Measurements from ENCODE around the gene TMEFF2.
"Not testable (repeated sequence)": the region's sequence is repeated elsewhere in the genome, so short reads cannot be mapped to it uniquely, and the experiment has no call there.

TMEFF2 gene

DNA sequence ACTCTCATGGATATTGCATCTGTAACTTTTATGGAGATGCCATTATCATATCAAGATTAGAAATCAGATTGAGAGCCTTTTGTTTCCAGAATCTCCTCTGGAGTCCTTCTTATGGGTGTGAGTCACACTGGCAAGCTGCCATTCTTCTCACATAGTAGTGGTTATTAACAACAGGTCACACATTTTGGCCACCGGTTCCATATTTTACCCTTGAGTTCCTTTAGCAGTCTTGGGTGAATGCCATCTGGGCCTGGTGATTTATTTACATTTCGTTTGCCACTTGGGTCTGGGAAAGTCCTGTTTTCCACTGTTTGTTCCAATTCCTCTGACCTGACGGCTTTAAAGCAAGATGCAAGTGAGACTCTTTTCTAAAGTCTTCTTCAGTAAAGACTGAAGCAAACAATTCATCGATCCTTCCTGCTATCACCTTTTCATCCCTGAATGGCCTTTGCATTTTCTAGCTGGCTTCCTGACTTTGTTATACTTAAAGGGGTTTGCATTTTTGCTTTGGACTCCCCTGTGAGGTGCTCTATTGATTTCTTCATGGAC lies 267.3 kb downstream of the TMEFF2 start:
- DNase-seq = no peak

DNA sequence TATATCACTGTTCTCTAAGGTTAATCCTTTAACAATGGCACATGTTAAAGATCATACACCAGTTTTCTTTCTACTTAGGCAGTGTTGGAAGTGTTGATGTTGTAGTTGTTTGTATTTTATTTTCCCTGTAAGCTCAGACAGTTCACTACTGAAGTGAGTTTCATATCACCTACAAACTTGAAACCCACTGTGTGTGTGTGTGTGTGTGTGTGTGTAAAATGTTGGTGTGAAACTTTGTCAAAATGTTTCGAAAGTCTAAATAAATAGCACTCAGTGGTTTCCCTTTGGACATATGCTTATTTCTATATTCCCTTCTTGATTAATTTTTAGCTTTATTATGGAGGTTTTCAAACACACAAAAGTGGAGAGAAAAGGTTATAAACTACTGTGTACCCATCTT lies 268.1 kb downstream of the TMEFF2 start:
- DNase-seq = no peak

DNA sequence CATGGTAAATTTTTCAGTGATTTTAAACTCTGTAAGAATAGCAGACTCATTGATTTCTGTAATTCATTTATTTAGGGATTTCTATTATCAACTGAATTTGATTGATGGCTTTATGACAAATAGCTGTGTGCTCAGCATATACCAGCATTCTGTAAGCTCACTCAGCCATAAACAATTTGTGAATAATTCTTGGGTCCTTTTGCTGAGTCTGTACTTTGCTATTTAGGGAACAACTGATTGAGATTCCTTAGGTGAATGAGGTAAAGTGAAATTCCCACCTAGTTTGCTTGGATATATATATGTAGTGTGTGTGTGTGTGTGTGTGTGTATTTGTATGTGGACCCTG lies 271.1 kb downstream of the TMEFF2 start:
- DNase-seq = no peak

DNA sequence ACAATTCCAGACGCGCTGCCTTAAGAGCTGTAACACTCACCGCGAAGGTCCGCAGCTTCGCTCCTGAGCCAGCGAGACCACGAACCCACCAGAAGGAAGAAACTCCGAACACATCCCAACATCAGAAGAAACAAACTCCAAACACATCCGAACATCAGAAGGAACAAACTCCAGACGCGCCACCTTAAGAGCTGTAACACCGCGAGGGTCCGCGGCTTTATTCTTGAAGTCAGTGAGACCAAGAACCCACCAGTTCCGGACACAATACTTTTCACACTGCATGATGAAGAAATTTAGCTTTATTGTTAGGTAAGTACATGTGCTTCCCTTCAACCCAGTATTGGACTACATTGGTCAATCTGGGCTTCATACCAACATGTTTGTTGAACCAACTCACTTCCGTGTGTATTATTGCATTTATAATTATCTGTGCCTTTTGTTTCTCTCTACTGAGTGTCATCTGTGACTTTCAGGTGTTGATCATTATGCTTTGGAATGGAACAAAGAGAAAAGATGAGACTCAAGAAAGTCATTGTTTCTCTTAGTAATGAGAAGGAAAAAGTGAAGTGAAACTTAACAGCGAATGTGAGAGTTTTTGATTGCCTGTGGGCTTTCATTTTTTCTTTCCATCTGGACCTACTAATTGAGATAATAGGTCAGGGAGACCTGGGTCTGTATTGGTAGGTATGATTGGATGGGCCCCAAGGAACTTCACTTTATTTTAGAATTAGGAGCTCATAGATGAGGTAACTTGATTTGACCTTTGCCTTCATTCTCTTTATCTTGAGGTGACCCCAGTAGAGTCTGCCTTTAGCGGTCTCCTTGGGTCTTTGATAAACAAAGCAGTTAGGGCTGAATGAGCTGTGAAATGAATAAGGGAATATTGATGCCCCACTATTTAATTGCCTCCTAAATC lies 271.7 kb downstream of the TMEFF2 start:
- DNase-seq = no peak

DNA sequence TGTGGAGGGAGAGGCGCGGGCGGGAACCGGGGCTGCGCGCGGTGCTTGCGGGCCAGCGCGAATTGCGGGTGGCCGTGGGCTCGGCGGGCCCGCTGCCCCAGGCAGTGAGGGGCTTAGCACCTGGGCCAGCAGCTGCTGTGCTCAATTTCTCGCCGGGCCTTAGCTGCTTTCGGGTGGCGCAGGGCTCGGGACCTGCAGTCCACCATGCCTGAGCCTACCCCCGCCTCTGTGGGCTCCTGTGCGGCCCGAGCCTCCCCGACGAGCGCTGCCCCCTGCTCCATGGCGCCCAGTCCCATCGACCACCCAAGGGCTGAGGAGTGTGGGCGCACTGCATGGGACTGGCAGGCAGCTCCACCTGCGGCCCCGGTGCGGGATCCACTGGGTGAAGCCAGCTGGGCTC lies 273.1 kb downstream of the TMEFF2 start:
- DNase-seq = not testable (repeated sequence)

DNA sequence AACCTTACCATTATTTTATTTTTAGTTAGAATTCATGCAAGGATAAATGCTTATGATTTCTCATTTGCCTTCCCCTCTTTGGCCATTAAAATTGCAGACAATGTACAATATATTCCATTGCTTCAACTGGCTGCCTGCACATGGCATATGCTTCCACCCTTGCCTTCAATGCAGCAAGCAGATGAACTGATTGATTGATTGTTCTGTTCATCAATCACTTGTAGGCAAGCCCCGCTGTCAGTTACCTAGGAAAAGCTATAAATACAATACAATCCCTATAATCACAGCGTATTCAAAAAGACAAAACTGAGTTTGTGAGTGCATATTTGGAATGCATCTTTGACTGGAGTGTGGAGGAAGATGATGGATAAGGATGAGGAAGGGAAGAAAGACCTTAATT lies 274.2 kb downstream of the TMEFF2 start:
- no peak for DNase-seq

DNA sequence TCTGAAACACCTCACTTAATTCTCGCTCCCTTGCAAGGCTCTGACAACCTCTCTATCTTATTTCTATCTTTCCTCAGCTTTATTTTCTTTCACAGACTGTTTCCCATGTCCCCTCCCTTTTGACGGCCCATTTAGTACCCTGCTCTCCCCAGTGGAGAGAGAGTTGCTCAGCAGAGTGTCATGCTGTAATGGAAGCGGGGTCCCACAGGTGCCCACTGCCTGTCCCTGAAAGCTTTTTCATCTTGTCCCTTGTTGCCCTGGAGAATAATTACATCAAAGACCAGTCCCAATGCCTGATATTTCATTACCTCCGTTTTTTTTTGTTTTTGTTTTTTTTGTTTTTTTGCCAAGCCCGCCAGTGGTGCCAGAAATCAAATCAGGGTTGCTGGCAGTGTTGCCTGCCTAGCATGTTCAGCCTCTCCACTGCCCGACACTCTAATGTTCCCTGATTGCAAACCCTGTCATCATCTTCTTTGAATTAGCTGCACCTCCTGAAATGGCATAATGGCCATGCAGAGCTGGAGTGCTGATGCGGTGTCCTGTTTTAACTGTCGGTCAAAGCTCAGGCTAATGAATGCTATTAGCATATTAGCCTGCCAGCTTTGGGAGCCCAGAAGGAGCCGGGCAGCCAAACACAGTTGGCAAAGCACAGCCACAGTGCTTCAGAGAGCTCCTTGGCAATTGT lies 276.6 kb downstream of the TMEFF2 start:
- no peak for DNase-seq

DNA sequence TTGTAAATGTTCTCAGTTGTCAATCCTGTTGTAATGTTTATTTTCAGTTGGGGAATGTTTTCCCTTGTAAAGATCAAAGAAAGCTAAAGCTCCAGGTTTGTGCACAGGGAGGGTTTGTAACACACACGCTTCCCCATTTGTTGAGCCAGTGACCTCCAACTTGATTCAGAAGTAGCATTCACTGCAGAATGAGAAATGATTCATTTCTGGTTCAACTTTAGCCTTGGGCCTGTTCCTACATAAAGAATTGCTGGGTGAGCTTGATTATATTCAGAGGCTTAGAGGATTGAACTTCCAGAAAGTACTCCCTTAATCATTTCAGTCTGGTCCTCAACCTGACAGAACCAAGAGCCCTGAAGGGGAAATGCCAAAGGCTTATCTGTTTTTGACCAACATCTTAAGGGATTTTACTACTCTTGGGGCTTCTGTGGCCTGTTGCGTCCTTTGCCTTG lies 277.3 kb downstream of the TMEFF2 start:
- DNase-seq = no peak

DNA sequence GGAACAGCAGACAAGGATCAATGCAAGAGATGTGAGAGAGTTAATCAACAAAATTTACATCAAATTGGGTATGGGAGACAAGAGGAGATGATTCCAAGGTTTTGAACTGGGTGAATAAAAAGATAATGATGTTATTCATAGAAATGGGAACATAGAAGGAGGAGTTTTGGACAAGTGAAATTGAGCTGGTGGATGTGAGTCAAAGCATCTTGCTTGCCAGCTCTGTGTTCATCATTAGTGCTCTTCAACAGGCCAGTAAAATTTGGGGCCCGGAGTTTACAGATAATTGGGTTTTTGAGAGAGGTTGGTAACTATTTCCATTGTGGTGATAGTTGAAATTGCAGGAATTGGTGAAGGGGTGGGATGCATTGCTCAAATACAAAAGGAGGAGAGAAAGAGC lies 277.9 kb downstream of the TMEFF2 start:
- DNase-seq = no peak

DNA sequence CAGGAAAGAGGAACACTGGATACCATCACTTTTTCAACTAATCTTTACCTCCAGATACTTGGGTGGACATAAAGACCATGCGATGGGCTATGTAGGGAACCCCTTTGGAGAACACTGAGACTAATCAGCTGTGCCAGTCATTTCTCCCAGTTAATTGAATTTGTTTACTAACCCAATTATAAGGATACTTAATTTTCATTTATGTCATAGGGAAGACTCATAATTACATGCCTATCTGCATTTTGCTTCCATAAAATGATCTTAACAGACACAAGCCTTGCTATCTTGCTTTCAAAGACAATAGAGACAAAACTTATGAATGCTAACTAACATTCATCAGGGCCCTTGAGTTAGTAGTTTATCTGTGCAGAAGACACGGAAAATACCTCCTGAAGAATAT lies 279.0 kb downstream of the TMEFF2 start:
- no peak for DNase-seq

DNA sequence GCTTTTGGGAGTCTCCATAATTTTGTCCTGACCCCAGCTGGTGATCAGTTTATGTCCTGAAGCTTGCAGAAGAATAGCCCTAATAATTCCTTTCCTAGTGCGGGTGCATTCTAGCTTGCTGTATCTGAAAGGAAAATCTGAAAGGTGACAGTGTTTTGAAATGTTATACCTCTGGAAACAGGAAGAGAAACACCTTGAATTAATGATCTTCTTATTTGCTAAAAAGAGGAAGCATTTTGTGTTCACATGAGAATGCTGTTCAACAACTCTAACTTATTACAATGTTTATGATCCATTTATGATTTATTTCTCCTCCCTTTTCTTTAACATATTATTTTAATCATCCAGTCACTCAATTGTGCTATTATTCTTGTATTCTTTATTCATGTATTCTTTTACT lies 280.9 kb downstream of the TMEFF2 start:
- no peak for DNase-seq

DNA sequence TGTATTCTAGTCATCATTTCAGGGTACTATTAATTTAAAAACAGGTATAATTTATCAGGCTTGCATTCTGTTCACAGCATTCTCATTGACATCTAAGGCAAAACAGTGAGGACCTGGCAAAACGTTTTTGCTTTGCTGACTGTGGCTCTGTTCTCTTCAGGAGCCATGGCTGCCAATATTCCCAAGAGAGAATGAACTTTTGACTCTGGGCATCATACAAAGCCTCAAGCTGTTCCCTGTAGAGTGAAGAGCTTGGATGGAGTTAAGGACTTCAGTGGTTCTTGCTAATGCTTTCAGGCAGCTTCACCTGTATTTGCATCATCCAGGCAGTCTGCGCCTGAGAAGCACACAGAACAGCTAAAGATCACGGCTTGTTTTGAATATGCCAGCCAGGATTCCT lies 282.0 kb downstream of the TMEFF2 start:
- no peak for DNase-seq

DNA sequence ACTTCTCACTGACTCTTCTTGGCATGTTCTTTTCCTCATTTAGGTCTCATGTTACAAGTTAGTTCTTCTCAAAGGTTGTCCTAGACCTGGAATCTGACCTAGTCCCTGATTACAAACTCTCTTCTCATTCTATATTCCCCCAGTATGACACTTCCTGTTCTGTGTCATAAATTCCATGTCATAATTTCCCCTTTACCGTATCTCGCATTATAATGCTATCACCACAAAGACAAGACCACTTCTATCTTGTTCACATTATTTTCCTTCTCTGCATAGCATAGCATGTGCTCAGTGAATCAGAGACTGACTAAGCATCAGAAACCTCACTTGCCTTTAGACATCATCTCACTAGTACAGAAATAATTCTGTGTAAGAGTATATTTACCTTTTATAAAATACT lies 284.2 kb downstream of the TMEFF2 start:
- no peak for DNase-seq

DNA sequence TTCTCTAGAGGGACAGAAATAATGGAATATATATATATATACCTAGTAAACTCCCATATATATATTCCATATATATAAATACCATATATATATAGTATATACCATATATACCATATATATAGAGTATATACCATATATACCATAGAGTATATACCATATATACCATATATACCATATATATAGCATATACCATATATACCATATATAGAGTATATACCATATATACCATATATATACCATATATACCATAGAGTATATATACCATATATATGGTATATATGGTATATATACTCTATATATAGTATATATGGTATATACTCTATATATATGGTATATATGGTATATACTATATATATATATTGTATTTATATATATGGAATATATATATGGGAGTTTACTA lies 285.9 kb downstream of the TMEFF2 start:
- DNase-seq = no peak

DNA sequence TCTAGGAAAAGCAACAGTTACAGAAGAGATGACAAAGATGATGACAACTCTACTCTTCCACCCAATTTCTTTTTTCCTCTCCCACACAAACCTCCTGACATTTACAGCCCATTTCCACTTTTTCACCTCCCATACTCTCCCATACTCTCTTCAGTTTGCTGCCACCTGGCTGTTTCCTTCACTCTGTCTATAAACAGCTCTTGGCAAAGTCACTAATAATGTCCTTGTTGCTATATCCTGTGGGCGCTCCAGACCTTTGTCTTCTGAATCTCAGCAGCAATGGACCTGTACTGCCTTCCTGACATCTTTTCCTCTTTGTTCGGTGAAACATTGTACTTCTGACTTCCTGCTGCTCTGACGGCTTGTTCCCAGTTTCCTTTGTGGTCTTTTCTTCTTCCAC lies 287.2 kb downstream of the TMEFF2 start:
- DNase-seq = no peak

DNA sequence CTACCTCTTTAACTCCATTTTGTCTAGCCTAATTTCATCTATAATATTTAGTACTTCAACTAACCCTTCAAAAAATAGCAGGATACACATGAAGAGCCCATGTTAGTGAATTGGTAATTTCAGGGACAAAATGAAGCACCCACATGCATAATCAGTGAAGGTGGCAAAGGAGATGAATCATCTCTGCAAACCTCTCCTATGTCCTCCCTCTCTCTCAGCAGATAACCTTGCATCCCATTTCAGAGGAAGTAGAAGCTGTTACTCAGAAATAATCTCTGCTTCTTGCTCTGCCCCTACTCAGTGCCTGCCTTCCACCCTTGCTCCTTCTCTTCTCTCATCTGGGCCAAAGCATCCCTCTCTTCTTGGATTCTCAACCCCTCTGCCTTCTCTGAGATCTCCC lies 287.6 kb downstream of the TMEFF2 start:
- no peak for DNase-seq

DNA sequence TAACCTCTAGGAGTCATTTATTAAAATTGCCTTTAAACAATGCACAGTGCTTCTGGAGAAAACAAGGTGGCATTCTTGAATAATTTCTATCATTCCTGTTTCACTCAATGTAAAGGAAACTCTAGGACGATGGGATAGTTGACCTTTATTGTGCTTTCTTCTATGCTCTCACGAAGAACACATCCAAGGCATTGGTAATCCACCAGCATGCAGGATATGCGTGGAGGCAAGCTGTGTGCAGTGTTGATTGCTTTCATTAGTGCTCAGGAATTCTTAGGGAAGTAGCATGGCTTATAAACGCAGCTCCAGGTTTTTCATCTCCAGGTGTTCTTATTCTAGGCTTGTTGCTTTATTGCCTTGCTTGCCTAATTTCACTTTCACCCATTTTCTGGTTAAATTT lies 289.4 kb downstream of the TMEFF2 start:
- DNase-seq = no peak

DNA sequence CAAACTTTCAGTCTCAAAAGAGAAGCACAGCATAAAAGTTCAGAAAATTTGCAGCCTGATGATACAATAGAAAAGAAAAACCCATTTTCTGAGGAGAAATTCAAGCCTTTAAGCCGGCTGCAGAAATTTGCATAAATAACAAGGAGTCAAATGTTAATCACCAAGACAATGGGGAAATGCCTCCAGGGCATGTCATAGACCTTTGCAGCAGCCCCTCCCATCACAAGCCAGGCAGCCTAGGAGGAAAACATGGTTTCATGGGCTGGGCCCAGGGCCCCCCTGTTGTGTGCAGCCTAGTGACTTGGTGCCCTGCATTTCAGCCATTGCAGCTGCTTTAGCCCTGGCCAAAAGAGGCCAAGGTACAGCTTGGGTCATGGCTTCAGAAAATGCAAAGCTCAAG lies 293.7 kb downstream of the TMEFF2 start:
- no peak for DNase-seq

DNA sequence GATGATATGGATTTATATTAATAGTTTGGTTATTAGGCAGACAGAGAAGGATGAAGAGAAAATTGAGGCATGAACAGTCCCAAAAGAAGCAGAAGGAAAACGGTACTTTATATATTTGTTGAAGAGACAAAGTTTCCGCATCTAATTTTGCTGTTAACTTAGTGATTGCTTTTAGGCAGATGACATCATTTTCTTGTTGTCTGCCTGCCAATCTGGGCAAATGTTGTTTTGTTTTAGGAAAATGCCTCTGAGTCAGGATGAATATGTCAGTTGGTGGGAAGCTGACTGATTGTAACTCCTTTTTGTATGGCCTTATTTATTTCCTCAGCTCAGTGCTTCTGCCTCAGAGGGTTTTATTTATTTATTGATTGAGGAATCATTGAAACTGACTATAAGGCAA lies 295.3 kb downstream of the TMEFF2 start:
- no peak for DNase-seq

All from NCI-H2171 (cell line).